ENCODE results near the gene TET2.

Gene TET2

DNA sequence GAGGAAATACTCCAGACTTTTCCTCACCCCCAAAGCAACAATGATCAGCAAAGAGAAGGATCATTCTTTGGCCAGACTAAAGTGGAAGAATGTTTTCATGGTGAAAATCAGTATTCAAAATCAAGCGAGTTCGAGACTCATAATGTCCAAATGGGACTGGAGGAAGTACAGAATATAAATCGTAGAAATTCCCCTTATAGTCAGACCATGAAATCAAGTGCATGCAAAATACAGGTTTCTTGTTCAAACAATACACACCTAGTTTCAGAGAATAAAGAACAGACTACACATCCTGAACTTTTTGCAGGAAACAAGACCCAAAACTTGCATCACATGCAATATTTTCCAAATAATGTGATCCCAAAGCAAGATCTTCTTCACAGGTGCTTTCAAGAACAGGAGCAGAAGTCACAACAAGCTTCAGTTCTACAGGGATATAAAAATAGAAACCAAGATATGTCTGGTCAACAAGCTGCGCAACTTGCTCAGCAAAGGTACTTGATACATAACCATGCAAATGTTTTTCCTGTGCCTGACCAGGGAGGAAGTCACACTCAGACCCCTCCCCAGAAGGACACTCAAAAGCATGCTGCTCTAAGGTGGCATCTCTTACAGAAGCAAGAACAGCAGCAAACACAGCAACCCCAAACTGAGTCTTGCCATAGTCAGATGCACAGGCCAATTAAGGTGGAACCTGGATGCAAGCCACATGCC lies 89.7 kb downstream of the TET2 start:
- DNase-seq: no peak

DNA sequence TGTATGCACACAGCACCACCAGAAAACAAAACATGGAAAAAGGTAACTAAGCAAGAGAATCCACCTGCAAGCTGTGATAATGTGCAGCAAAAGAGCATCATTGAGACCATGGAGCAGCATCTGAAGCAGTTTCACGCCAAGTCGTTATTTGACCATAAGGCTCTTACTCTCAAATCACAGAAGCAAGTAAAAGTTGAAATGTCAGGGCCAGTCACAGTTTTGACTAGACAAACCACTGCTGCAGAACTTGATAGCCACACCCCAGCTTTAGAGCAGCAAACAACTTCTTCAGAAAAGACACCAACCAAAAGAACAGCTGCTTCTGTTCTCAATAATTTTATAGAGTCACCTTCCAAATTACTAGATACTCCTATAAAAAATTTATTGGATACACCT lies 90.2 kb downstream of the TET2 start:
- no peak for DNase-seq

DNA sequence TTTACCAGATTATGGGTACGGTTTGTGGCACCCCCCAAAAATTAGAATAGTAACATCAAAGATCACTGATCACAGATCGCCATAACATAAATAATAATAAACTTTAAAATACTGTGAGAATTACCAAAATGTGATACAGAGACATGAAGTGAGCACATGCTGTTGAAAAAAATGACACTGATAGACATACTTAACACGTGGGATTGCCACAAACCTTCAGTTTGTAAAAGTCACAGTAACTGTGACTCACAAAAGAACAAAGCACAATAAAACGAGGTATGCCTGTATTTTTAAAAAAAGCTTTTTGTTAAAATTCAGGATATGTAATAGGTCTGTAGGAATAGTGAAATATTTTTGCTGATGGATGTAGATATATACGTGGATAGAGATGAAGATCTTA lies 93.4 kb downstream of the TET2 start:
- no peak for DNase-seq

DNA sequence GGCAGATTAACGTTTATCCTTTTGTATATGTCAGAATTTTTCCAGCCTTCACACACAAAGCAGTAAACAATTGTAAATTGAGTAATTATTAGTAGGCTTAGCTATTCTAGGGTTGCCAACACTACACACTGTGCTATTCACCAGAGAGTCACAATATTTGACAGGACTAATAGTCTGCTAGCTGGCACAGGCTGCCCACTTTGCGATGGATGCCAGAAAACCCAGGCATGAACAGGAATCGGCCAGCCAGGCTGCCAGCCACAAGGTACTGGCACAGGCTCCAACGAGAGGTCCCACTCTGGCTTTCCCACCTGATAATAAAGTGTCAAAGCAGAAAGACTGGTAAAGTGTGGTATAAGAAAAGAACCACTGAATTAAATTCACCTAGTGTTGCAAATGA lies 94.8 kb downstream of the TET2 start:
- DNase-seq: no peak

DNA sequence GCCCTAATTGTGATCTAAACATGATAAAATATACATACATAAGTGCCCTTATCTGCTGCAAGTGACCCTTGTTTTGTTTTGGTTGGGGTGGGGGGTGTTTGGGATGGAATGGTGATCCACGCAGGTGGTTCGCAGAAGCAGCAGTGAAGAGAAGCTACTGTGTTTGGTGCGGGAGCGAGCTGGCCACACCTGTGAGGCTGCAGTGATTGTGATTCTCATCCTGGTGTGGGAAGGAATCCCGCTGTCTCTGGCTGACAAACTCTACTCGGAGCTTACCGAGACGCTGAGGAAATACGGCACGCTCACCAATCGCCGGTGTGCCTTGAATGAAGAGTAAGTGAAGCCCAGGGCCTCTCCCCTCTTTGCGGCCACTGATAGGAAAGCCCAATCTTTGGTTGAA lies 96.8 kb downstream of the TET2 start:
- DNase-seq: no peak

DNA sequence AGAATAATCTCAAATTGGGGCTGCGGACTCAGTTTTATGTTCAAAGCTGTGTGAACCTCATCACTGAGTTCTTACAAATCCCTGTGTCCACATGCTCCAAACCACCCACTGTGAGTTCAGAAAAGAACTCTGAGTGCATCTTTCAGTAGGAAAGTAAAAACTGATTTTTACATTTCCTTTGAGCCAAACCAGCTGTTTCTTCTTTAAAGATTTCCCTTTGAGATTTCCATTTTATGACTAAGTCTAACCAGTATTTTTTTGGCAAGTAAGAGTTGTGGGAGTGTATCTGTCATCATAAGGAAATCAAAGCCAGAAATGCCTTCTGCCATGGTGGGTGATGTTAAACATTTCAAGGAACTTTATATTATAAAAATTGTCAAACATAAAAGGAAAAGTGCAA lies 100.0 kb downstream of the TET2 start:
- DNase-seq: no peak

DNA sequence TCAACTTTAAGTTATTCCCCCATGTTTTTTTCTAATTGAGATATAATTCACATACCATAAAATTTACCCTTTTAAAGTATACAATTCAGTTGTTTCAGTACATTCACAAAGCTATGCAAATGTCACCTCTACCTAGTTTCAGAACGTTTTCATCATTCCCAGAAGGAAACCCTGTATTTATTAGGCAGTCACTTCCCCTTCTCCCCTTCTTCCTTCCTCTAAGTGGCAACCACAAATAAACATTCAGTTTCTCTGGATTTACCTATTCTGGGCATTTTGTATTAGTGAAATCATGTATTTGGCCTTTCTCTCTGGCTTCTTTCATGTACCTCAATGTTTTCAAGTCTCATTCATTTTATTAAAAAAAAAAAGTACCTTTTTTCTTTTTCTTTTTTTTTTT lies 101.9 kb downstream of the TET2 start:
- peak; percentile 2 to 8 for DNase-seq

DNA sequence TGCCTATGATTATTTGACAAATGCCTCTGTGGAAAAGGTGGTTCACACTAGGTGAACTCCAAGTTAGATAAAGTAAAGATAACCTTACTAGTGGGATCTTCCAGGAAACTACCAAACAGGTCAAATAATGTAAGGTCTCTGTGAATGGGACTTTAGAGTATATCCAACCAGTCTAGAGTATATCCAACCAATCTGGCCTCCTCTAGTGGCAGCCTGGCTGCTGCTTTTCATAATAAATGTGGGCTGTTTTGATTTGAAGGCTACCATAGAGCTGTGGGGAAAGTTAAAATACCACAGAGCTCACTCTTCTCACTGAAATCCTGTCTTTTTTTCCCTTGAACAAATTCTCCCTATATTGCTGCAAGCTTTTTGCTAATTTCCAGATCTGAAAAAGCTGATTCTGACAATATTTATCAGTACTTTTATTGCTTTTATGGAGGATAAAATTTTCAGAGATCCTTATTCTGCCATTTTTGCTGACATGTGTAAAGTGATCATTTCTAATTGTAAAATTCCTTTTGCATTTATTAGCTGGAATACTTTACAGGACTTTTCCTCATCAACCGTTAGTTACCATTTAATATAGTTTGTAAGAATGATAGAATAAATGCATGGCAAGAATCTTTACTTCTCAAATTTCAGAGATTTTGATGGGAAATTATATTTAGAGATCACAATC lies 111.3 kb downstream of the TET2 start:
- DNase-seq: no peak

DNA sequence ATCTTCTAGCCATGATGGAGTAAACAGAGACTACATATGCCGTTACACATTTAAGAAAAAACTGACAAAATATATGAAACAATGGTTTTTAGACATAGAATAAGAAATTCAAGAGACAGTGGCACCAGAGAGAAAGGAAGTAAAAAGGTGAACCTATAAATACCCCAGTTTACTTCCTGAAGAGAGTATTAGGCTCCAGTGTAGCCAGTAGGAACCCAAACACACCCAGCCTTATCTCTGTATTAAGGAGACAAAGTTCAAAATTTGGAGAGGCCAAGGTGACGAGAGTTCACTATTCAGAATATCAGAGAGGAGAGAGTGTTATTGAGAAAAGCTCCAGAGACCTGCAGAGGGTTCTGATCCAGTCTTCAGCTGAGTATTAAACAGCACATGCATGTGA lies 119.0 kb downstream of the TET2 start:
- no peak for DNase-seq

DNA sequence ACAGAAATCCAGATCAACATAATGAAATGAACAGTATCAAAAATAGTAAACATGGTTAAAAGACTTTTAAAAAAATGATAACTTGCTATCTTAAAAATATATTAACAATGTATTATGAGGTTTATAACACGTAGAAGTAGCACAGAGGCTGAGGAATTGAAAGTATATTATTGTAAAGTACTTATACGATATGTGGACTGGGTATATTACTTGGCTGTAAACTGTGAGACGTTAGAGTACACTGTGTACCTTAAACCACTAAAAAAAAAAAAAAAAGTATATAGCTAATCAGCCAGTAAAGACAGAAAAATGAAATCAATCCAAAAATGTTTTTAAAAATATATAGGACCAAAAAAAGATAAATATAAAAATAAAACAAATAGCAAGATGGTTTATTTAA lies 120.6 kb downstream of the TET2 start:
- no peak for DNase-seq

DNA sequence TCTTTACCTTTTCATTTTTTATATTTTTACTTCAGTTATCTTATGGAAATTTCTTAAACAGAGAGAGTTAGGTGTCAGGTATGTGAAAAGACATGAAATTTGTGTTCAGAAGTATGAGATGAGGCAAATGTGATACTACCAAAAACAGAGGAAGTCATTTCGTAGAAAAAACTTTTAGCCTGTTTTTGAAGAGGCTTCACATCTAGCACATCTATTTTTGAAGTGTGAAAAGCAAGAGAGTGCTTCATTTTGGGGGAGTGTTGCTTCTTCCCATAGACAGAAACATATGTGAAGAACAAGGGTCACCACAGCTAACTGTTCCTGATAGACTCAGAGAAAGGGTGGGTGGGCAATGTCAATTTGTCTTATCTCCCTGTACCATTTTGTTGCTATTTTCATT lies 125.3 kb downstream of the TET2 start:
- DNase-seq: no peak

DNA sequence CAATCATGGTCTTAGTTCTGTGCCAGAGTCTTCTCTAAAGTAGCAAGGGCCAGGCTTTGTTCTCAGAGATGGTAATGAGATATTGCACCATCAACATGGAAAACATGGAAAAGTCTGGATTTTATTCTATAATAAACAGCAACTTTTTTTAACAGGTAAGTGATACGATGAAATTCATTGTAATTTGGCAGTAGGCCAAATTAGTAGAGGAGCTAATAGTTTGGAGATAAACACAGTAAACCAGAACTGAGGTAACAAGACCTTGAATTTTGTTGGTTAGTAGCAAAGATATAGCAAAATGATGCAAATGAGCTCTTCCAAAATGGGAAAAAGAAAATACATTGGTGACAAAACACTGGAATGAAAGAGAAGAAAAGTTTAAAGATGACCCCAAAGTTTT lies 126.6 kb downstream of the TET2 start:
- DNase-seq: no peak

DNA sequence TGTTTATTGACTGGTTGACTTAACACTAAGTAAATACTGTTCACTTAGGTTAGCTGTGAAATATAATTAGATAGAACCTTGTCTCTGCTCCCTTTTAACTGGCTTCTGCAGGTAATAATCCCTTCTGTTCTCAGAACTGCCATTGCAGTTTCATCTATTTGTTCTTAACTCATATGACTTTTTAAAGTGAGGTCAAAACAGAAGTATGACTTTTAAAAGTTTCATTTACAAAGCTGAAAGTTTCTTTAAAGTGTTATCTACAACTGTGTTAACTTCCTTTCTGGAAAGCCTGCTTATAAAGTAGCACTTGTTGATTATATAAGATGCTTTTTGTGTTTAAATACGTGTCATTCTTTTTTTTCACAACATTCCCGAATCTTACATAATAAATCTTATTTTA lies 127.4 kb downstream of the TET2 start:
- no peak for DNase-seq

DNA sequence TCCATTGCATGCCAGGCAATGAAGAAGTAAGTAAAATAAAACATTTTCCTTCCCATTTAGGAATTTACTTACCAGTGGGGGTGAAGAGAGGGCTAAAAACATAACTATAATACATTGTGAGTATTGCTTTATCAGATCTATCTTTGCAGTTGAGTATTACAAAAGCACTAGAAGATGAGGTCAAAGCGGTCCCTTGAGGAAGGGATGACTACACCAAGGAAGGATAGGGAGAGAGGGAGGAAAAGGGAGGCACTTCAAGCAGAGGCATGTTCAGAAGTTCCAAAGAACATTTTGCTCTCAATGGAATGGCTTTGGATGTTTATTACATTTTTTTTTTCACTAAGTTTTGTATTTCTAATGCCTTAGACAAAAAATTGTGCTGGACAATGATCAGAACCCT lies 127.8 kb downstream of the TET2 start:
- no peak for DNase-seq

DNA sequence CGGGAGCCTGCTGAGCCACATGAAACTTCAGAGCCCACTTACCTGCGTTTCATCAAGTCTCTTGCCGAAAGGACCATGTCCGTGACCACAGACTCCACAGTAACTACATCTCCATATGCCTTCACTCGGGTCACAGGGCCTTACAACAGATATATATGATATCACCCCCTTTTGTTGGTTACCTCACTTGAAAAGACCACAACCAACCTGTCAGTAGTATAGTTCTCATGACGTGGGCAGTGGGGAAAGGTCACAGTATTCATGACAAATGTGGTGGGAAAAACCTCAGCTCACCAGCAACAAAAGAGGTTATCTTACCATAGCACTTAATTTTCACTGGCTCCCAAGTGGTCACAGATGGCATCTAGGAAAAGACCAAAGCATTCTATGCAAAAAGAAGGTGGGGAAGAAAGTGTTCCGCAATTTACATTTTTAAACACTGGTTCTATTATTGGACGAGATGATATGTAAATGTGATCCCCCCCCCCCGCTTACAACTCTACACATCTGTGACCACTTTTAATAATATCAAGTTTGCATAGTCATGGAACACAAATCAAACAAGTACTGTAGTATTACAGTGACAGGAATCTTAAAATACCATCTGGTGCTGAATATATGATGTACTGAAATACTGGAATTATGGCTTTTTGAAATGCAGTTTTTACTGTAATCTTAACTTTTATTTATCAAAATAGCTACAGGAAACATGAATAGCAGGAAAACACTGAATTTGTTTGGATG lies 129.9 kb downstream of the TET2 start:
- DNase-seq: no peak

DNA sequence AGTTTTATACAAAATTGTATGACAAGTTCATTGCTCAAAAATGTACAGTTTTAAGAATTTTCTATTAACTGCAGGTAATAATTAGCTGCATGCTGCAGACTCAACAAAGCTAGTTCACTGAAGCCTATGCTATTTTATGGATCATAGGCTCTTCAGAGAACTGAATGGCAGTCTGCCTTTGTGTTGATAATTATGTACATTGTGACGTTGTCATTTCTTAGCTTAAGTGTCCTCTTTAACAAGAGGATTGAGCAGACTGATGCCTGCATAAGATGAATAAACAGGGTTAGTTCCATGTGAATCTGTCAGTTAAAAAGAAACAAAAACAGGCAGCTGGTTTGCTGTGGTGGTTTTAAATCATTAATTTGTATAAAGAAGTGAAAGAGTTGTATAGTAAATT lies 131.0 kb downstream of the TET2 start:
- no peak for DNase-seq

DNA sequence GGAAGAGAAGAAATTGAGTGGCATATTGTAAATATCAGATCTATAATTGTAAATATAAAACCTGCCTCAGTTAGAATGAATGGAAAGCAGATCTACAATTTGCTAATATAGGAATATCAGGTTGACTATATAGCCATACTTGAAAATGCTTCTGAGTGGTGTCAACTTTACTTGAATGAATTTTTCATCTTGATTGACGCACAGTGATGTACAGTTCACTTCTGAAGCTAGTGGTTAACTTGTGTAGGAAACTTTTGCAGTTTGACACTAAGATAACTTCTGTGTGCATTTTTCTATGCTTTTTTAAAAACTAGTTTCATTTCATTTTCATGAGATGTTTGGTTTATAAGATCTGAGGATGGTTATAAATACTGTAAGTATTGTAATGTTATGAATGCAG lies 132.6 kb downstream of the TET2 start:
- DNase-seq: no peak

DNA sequence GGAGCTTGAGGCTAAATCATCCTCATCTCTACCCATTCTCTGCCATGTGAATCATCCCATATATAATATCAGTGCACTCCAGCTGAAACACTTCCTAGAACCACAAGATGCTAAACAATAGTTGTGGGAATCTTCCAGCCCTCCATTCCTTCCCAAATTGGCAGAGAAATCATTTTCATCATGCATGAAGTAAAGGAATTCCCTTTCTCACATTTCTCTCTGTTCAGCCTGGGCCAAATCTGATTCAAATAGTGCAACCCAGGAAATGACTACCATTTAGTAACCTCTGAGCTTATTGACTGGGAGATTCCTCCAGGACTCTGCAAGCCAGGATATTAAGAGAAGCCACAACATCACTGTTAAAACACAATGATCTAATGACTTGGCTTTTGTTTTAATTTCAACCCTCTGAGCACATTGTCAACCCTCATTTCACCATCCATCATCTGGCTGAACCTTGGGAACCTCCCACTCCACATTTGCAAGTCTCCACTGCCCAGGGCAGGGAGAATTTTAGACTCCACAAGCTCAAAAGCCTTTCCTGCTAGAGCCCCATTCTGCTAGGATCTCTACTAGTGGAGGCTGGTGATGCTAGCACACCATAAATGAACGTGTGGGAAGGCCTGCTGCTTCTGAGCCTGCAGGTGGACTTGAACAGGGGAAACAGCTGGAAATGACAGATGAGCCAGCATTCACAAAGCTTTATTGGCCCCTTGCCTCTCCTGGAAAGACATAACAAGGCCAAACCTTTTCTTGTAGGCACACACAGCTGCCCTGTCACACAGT lies 133.9 kb downstream of the TET2 start:
- no peak for DNase-seq

DNA sequence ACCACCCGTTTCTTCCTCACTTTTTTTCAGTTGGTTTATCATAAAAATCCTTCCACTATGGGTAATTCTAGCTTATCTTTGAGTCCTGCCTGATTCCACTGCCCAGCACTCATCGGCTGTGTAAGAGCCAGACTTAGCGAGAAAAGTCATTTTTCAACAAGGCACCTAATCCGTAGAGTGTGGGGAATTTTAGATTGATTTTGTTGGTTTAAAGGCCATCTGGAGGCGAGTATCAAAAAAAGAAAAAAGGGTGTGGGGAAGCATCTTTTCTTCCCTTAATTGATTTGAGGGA lies 134.4 kb downstream of the TET2 start:
- no peak for DNase-seq

DNA sequence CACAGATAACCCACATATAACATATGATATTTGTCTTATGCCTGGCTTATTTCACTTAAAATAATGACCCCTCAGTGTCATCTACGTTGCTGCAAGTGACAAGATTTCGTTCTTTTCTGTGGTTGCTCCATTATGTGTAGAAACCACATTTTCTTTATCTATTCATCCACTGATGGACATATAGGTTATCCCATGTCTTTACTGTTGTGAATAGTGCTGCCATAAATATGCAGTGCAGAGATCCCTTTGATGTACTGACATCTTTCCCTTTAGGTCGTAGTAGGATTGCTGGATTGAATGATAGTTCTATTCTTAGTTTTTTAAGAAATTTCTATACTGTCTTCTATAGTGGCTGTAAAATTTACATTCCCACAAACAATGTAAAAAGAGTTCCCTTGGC lies 135.8 kb downstream of the TET2 start:
- DNase-seq: no peak

DNA sequence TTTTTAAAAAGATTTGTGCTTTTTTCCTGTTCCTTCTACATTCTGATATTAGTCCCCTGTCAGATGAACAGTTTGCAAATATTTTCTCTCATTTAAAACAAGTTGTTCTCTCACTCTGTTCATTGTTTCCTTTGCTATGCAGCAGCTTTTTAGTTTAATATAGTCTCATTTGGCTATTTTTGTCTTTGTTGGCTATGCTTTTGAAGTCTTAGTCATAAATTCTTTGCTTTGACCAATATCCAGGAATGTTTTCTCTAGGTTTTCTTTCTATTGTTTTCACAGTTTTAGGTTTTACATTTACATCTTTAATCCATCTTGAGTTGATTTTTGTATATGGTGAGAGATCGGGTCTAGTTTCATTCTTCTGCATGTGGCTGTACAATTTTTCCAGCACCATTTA lies 136.8 kb downstream of the TET2 start:
- DNase-seq: no peak

DNA sequence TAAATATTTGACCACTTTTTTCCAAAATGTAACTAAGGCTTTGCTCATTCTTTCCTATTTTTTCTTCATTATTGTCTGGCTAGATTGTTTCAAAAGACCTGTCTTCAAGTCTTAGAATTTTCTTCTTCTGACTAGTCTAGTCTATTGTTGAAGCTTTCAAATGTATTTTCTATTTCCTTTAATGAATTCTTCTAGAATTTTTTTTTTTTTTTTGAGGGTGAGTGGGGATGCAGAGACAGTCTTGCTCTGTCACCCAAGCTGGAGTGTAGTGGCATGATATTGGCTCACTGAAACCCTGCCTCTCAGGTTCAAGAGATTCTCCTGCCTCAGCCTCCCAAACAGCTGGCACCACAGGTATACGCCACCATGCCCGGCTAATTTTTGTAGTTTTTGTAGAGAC lies 141.4 kb downstream of the TET2 start:
- DNase-seq: no peak

DNA sequence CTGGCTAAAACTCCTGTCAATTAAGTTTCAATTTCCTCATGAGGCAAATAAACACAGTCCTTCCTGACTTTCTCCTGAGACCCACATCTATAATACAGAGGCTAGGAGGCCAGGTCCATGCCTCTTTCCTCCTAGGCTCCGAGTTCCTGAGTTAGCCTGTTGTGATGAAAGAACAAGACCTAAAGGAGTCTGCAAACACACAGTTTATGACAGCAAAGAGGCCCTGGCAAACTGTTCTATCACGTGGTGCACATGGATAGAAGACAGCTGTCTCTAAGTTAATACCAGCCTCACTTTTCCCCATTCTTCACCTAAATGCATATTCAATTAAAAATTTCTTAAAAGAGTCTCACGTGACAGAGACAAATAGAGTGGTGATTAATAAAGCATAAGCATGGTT lies 145.2 kb downstream of the TET2 start:
- no peak for DNase-seq

DNA sequence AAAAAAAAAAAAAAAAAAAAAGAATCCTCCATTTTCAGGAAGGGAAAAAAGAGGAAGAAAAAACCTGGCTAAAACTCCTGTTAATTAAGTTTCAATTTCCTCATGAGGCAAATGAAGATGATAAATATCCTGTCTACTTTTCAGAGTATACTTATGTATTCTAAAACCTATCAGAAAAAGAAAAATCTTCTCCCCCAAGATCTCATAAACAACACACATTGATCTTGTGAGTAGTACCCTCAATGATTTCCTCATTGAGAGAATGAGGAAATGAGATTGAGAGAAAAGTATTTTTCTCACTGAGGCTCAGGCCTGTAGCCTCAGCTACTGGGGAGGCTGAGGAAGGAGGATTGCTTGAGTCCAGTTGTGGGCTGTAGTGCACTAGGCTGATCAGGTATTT lies 146.7 kb downstream of the TET2 start:
- DNase-seq: peak; percentile 11 to 50

Data from inflammatory macrophage treated with lipopolysaccharide for 1 hour (primary cell).